Measurements from ENCODE around the gene HNRNPDL.

The HNRNPDL gene

DNA sequence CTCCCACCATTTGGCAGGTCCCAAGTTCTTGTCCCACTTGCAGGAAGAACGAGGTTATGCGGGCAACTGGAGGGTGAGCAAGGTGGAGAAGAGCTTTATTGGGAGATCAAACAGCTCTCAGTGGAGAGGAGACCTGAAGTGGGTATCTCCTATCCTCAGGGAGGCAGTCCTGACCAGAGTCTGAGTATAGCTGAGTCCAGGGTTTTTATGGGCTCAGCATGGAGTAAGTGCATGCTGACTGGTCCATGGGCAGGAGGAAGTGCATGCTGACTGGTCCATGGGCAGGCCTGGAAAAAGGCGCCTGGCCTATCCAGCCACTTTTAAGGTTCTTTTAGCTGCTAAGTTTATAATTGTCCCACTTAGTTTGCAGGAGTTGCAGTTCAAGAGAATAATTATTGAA is 49.0 kb downstream of the HNRNPDL start:
- peaks cover 0 to 4% (median 0%) of the 10 kb centered on the region in 4 experiments for H3K36me3 ChIP-seq (ENCODE audit: control insufficient read depth in 4 of 4, insufficient read depth in 4 of 4, low read length in 3 of 4)
- H3K9me3 ChIP-seq (ENCODE audit: control extremely low read depth in 1 of 5, control insufficient read depth in 4 of 5, insufficient read depth in 2 of 5, low read depth in 1 of 5, low read length in 4 of 5): peaks cover 0 to 13% (median 8%) of the 10 kb centered on the region in 5 experiments
- H3K27ac ChIP-seq (ENCODE audit: insufficient read depth in 1 of 2, low read depth in 1 of 2, low read length in 2 of 2, poor library complexity in 1 of 2, severe bottlenecking in 2 of 2): no peak overlapping the region
- ChIA-PET CTCF (interaction anchor here (2.1 kb wide), 1 partner anchor 9 kb away, joined by 8 read pairs; no protein-coding TSS in a partner anchor), POLR2A (no interaction called here)
- H3K4me1 ChIP-seq (ENCODE audit: control extremely low read depth in 1 of 4, control insufficient read depth in 4 of 4, insufficient read depth in 4 of 4, low read length in 3 of 4): peaks cover 0 to 2% (median 1%) of the 10 kb centered on the region in 4 experiments
- no peak for DNase-seq
- no peaks in the 10 kb centered on the region for H3K27me3 ChIP-seq (replicated peaks in 2 of 5; ENCODE audit: control insufficient read depth in 4 of 5, insufficient read depth in 5 of 5, low read length in 4 of 5)
- 100% methylated on average over 1 of the region's 3 CpGs for WGBS (ENCODE audit: insufficient coverage)
- no peak overlapping the region for H3K4me3 ChIP-seq (ENCODE audit: control insufficient read depth in 1 of 7, extremely low read depth in 1 of 7, insufficient read depth in 4 of 7, low read depth in 2 of 7, low read length in 6 of 7)

- no peaks in the 10 kb centered on the region for H3K27me3 ChIP-seq (replicated peaks in 2 of 5; ENCODE audit: control insufficient read depth in 4 of 5, insufficient read depth in 5 of 5, low read length in 4 of 5)
- no peak overlapping the region for H3K27ac ChIP-seq (ENCODE audit: insufficient read depth in 1 of 2, low read depth in 1 of 2, low read length in 2 of 2, poor library complexity in 1 of 2, severe bottlenecking in 2 of 2)
- no peak for DNase-seq
- POLR2A ChIA-PET: no interaction called here
- H3K9me3 ChIP-seq (ENCODE audit: control extremely low read depth in 1 of 5, control insufficient read depth in 4 of 5, insufficient read depth in 2 of 5, low read depth in 1 of 5, low read length in 4 of 5): peaks cover 0 to 13% (median 8%) of the 10 kb centered on the region in 5 experiments
- H3K4me3 ChIP-seq (ENCODE audit: control insufficient read depth in 1 of 7, extremely low read depth in 1 of 7, insufficient read depth in 4 of 7, low read depth in 2 of 7, low read length in 6 of 7): no peak overlapping the region
- CTCF ChIA-PET: interaction anchor here (2.1 kb wide), 1 partner anchor 9 kb away, joined by 8 read pairs; no protein-coding TSS in a partner anchor
- peaks cover 0 to 4% (median 0%) of the 10 kb centered on the region in 4 experiments for H3K36me3 ChIP-seq (ENCODE audit: control insufficient read depth in 4 of 4, insufficient read depth in 4 of 4, low read length in 3 of 4)
- H3K4me1 ChIP-seq (ENCODE audit: control extremely low read depth in 1 of 4, control insufficient read depth in 4 of 4, insufficient read depth in 4 of 4, low read length in 3 of 4): peaks cover 2 to 6% (median 5%) of the 10 kb centered on the region in 4 experiments
- 92% methylated on average over 3 of the region's 4 CpGs for WGBS (ENCODE audit: insufficient coverage)
These were observed 49.4 kb downstream of the HNRNPDL start for GRCh38 chr4:82380831-82381230.

DNA sequence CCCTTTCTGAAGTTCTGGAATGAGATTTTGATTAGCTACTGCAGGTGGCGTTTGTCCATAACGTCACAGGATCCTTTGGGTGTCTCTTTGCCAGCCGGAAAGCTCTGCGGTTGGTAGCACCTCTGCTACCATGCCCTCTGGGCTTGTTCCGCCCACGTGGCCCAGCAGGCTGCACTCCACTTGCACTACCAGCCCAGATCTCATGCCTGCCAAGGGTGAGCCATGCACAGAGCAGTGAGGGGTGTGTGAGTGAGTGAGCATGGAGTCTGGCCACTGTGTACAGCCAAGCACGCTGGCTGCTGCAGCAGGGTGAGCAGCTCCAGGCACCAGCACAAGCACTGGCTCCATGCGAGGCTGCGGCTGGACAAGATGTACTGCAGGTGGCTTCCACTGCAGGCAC is 49.9 kb downstream of the HNRNPDL start:
- H3K9me3 ChIP-seq (ENCODE audit: control extremely low read depth in 1 of 5, control insufficient read depth in 4 of 5, insufficient read depth in 2 of 5, low read depth in 1 of 5, low read length in 4 of 5): peaks cover 0 to 13% (median 8%) of the 10 kb centered on the region in 5 experiments
- no peak overlapping the region for H3K27ac ChIP-seq (ENCODE audit: insufficient read depth in 1 of 2, low read depth in 1 of 2, low read length in 2 of 2, poor library complexity in 1 of 2, severe bottlenecking in 2 of 2)
- ChIA-PET CTCF (interaction anchor here (2.1 kb wide), 1 partner anchor 10 kb away, joined by 8 read pairs; no protein-coding TSS in a partner anchor), POLR2A (no interaction called here)
- 100% methylated on average over 5 of the region's 9 CpGs for WGBS (ENCODE audit: insufficient coverage)
- peaks cover 0 to 4% (median 0%) of the 10 kb centered on the region in 4 experiments for H3K36me3 ChIP-seq (ENCODE audit: control insufficient read depth in 4 of 4, insufficient read depth in 4 of 4, low read length in 3 of 4)
- H3K4me3 ChIP-seq (ENCODE audit: control insufficient read depth in 1 of 7, extremely low read depth in 1 of 7, insufficient read depth in 4 of 7, low read depth in 2 of 7, low read length in 6 of 7): no peak overlapping the region
- peaks cover 5 to 11% (median 7%) of the 10 kb centered on the region in 4 experiments for H3K4me1 ChIP-seq (ENCODE audit: control extremely low read depth in 1 of 4, control insufficient read depth in 4 of 4, insufficient read depth in 4 of 4, low read length in 3 of 4)
- H3K27me3 ChIP-seq (replicated peaks in 2 of 5; ENCODE audit: control insufficient read depth in 4 of 5, insufficient read depth in 5 of 5, low read length in 4 of 5): no peaks in the 10 kb centered on the region
- no peak for DNase-seq

GRCh38 chr4:82376109-82376508 is 54.2 kb downstream of the HNRNPDL start:
- DNase-seq: no peak
- no peak overlapping the region for H3K27ac ChIP-seq (ENCODE audit: insufficient read depth in 1 of 2, low read depth in 1 of 2, low read length in 2 of 2, poor library complexity in 1 of 2, severe bottlenecking in 2 of 2)
- H3K9me3 ChIP-seq (ENCODE audit: control extremely low read depth in 1 of 5, control insufficient read depth in 4 of 5, insufficient read depth in 2 of 5, low read depth in 1 of 5, low read length in 4 of 5): peaks cover 0 to 9% (median 5%) of the 10 kb centered on the region in 5 experiments
- WGBS (ENCODE audit: insufficient coverage): 92% methylated on average over 4 of the region's 4 CpGs
- H3K4me3 ChIP-seq (ENCODE audit: control insufficient read depth in 1 of 7, extremely low read depth in 1 of 7, insufficient read depth in 4 of 7, low read depth in 2 of 7, low read length in 6 of 7): peak overlapping the region in 2 of 7 experiments; percentile 100
- peaks cover 6 to 24% (median 15%) of the 10 kb centered on the region in 4 experiments for H3K4me1 ChIP-seq (ENCODE audit: control extremely low read depth in 1 of 4, control insufficient read depth in 4 of 4, insufficient read depth in 4 of 4, low read length in 3 of 4)
- ChIA-PET POLR2A (no interaction called here), CTCF (interaction anchor here (2.2 to 2.4 kb wide), 2 partner anchors 10 to 53 kb away, joined by 6 read pairs; no protein-coding TSS in a partner anchor)
- peaks cover 0 to 16% (median 2%) of the 10 kb centered on the region in 4 experiments for H3K36me3 ChIP-seq (ENCODE audit: control insufficient read depth in 4 of 4, insufficient read depth in 4 of 4, low read length in 3 of 4)
- no peaks in the 10 kb centered on the region for H3K27me3 ChIP-seq (replicated peaks in 2 of 5; ENCODE audit: control insufficient read depth in 4 of 5, insufficient read depth in 5 of 5, low read length in 4 of 5)

DNA sequence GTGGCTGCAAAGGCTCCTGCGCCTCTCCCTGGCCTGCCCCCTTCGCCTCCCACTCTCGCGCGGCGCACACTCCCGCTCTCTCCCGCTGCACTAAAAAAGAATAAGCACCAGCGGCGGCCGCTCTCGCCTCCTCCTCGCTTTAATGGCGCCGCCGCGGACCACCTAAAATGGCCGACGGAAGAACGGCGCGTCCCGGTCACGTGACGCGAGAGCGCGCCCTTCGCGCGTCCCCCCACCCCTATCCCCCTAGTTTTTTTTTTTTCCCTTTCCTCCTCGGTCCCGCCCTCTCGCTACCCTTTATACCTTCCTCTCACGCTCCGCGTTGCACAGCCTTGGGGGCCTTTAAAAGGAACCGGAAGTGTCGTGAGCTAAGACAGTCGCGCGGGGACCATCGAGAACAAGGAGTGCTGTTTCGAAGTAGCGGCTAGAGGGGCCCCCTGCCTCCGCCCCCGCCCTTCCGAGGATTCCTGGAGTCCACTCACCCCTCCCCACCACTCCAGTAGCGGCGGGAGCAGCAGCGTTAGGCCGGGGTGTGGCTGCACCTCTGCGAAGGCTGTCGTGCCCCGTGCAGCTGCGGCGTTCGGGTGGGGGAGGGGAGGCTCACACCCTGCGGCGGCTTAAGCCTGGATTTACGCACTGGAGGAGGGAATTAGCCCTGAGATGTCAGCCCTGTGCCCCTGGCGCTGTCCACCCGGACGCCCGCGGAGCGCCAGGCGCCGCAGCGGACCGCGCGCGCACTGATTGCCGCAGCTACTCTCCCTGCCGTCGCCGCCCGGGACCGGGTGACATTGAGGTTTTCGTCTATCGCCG is 56.2 kb downstream of the HNRNPDL start, which contains the start of gene HNRNPD:
Gene HNRNPD, minus strand, starts transcription at position 176 of the 810 bp plus-strand sequence. CDS start 313 bp downstream, outside the sequence.
- Histone ChIP-seq H3K9me3 (ENCODE audit: control extremely low read depth in 1 of 5, control insufficient read depth in 4 of 5, insufficient read depth in 2 of 5, low read depth in 1 of 5, low read length in 4 of 5) (no peaks in the 10 kb centered on the region), H3K36me3 (ENCODE audit: control insufficient read depth in 4 of 4, insufficient read depth in 4 of 4, low read length in 3 of 4) (peaks cover 0 to 25% (median 8%) of the 10 kb centered on the region in 4 experiments), H3K27me3 (replicated peaks in 2 of 5; ENCODE audit: control insufficient read depth in 4 of 5, insufficient read depth in 5 of 5, low read length in 4 of 5) (no peaks in the 10 kb centered on the region), H3K4me3 (ENCODE audit: control insufficient read depth in 1 of 7, extremely low read depth in 1 of 7, insufficient read depth in 4 of 7, low read depth in 2 of 7, low read length in 6 of 7) (peak within 1 kb of the TSS; percentile 89 to 100 (median 100)), H3K4me1 (ENCODE audit: control extremely low read depth in 1 of 4, control insufficient read depth in 4 of 4, insufficient read depth in 4 of 4, low read length in 3 of 4) (peaks cover 21 to 45% (median 32%) of the 10 kb centered on the region in 4 experiments), H3K27ac (ENCODE audit: insufficient read depth in 1 of 2, low read depth in 1 of 2, low read length in 2 of 2, poor library complexity in 1 of 2, severe bottlenecking in 2 of 2) (peak within 1 kb of the TSS; percentile 97 to 98)
- ChIA-PET CTCF (interaction anchor here (0.8 to 2.4 kb wide), 6 partner anchors 12 to 55 kb away, joined by 3 to 6 read pairs (median 4); no protein-coding TSS in a partner anchor), POLR2A (interaction anchor here (0.6 to 1.9 kb wide), 5 partner anchors 14 to 89 kb away, joined by 3 to 20 read pairs (median 4); partner anchors contain the start of genes ENOPH1 and HNRNPDL)
- peak; percentile 100 for DNase-seq
- WGBS (ENCODE audit: insufficient coverage): 0% methylated on average over 59 of the region's 83 CpGs

GRCh38 chr4:82373486-82373815 is 56.8 kb downstream of the HNRNPDL start:
- 0% methylated on average over 38 of the region's 50 CpGs for WGBS (ENCODE audit: insufficient coverage)
- no peak for DNase-seq
- H3K27ac ChIP-seq (ENCODE audit: insufficient read depth in 1 of 2, low read depth in 1 of 2, low read length in 2 of 2, poor library complexity in 1 of 2, severe bottlenecking in 2 of 2): peak overlapping the region; percentile 97 to 98
- peak overlapping the region; percentile 89 to 100 (median 100) for H3K4me3 ChIP-seq (ENCODE audit: control insufficient read depth in 1 of 7, extremely low read depth in 1 of 7, insufficient read depth in 4 of 7, low read depth in 2 of 7, low read length in 6 of 7)
- H3K36me3 ChIP-seq (ENCODE audit: control insufficient read depth in 4 of 4, insufficient read depth in 4 of 4, low read length in 3 of 4): peaks cover 0 to 30% (median 8%) of the 10 kb centered on the region in 4 experiments
- ChIA-PET POLR2A (interaction anchor here (1.2 to 1.9 kb wide), 3 partner anchors 13 to 57 kb away, joined by 3 to 20 read pairs (median 6); partner anchors contain the start of genes ENOPH1 and HNRNPDL), CTCF (interaction anchor here (1.2 to 3.6 kb wide), 2 partner anchors 13 to 49 kb away, joined by 4 to 27 read pairs; no protein-coding TSS in a partner anchor)
- H3K27me3 ChIP-seq (replicated peaks in 2 of 5; ENCODE audit: control insufficient read depth in 4 of 5, insufficient read depth in 5 of 5, low read length in 4 of 5): no peaks in the 10 kb centered on the region
- H3K4me1 ChIP-seq (ENCODE audit: control extremely low read depth in 1 of 4, control insufficient read depth in 4 of 4, insufficient read depth in 4 of 4, low read length in 3 of 4): peaks cover 25 to 50% (median 34%) of the 10 kb centered on the region in 4 experiments
- H3K9me3 ChIP-seq (ENCODE audit: control extremely low read depth in 1 of 5, control insufficient read depth in 4 of 5, insufficient read depth in 2 of 5, low read depth in 1 of 5, low read length in 4 of 5): no peaks in the 10 kb centered on the region
